Activated CD4-positive, alpha-beta memory T cell treated with anti-CD3 and anti-CD28 coated beads for 36 hours (primary cell): Measurements from ENCODE around the gene SLC66A2. TPM values are rescaled to one million over a fixed set of nuclear protein-coding genes. Genes with fewer than 3 reads are reported as not detected.

Experiments used
- CTCF ChIA-PET: fragments of 350-600 bp; sonication (Branson Sonifier 250); formaldehyde crosslinking; loops from one replicate; lab custom pipeline; 2021; ENCODE audit warnings: antibody characterized with exemption, inconsistent platforms; lab: Charles Lee
- POLR2A ChIA-PET: fragments of 350-600 bp; sonication (Branson Sonifier 250); formaldehyde crosslinking; loops from one replicate; lab custom pipeline; 2021; ENCODE audit warnings: antibody characterized with exemption; lab: Charles Lee
- DNase-seq: peaks from one replicate; pipeline ENCODE4 v3.0.0-alpha.2; 2020
- H3K27ac Mint-ChIP-seq: one replicate; pipeline ENCODE4 v1.8.0; 2021; ENCODE audit warnings: mixed read lengths
- H3K27me3 Mint-ChIP-seq: one replicate; pipeline ENCODE4 v1.8.0; 2021; ENCODE audit warnings: mixed read lengths
- H3K36me3 Mint-ChIP-seq: one replicate; pipeline ENCODE4 v1.8.0; 2021; ENCODE audit warnings: mixed read lengths
- H3K4me1 Mint-ChIP-seq: one replicate; pipeline ENCODE4 v1.8.0; 2021; ENCODE audit warnings: low read depth, mixed read lengths
- H3K4me3 Mint-ChIP-seq: one replicate; pipeline ENCODE4 v1.8.0; 2021; ENCODE audit warnings: mild to moderate bottlenecking, mixed read lengths
- H3K9me3 Mint-ChIP-seq: one replicate; pipeline ENCODE4 v1.8.0; 2021; ENCODE audit warnings: mixed read lengths
- intact Hi-C: fragments of 100-400 bp; cut with micrococcal nuclease; formaldehyde crosslinking; loops from one replicate; pipeline ENCODE4 v1.15.1; 2023
- total RNA-seq, 2 experiments: library from RNA; stranded (reverse); gene quantifications; one replicate each; pipeline ENCODE4 v1.2.3, GENCODE V29; 2021

SLC66A2 gene
- total RNA-seq, 2 experiments from 2014 or later = 27.2 to 29.5 TPM

DNA sequence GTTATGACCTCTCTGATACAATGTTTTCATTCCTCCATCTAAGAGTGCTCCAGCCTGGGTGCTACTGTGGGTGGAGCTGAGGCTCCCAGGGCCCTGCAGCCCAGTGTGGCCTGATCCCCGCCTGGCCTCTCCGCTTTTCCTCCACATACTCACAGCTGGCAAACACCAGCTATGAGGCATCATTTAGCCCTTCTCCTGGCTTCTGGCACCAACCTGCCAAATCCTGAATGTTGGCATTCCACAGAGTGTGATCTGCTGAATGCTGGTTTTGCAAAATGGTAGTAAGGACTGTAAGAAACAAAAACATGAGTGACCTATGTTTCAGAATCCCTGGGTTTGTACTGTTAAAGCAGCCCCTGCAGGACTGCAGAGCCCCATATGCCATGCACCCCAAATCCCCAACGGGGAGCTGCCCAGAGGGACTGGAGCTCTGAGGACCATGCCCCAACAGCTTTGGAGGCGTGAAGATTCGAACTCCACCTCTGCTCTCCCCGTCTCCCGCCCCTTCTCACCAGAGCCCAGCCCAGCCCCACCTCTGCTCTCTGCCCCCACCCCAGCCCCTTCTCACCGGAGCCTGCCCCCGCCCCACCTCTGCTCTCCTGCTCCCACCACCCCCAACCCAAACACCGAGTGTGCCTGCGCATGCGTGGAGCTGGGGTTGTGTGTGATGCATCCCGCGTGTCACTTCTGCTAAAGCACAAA is 4.2 kb downstream of the SLC66A2 start:
- CTCF ChIA-PET = no interaction called here

DNA sequence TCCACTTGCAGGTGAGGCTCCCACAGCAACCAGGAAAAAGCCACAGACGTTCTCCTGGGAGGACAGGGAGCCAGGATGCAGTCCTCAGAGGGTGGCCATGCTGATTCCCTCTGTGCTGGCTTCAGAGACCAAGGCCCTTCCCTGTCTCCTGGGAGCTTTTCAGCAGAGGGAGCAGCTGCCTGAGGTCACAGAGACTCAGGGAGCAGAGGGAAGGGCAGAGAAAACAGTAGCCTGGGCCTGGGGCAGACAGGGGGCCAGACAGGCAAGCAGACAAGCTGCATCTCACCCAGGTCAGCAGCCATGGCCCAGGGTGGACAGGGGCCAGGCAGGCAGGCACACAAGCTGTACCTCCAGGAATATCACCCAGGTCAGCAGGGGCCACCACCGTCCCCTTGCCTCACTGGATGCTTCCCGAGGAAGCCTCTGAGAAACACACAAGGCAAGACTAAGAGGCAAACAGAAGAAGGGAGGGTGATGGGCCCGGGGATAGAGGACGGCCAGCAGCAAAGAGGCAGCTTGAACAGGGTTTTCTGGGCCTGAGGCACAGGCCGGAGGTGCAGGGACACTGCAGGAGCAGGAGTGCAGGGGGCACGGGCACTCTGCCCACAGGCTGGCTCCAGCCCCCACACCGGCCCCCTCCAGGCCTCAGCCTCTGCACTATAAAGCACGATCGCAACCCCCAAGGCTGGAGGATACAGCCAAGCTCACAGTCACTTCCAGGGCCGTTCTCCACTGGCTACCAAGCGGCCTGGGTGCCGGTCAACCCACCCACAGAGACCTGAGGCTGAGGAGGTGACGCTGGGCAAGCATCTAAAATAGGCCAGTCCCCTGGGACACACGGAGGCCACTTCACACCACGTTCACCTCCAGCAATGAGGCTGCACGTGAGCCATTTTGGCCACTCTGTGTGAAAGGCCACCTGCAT is 6.1 kb downstream of the SLC66A2 start:
- ChIA-PET POLR2A (no interaction called here), CTCF (no interaction called here)
- Mint-ChIP-seq H3K9me3 (no peaks in the 10 kb centered on the region), H3K27me3 (no peaks in the 10 kb centered on the region), H3K36me3 (peaks cover 17% of the 10 kb centered on the region), H3K4me3 (no peak overlapping the region), H3K27ac (no peak overlapping the region), H3K4me1 (peaks cover 42% of the 10 kb centered on the region)
- DNase-seq = no peak
- intact Hi-C loops = no loop called here

More for the DNA sequence above, 4.2 kb downstream of the SLC66A2 start:
- no peak overlapping the region for H3K4me3 Mint-ChIP-seq
- no peaks in the 10 kb centered on the region for H3K27me3 Mint-ChIP-seq
- no peaks in the 10 kb centered on the region for H3K9me3 Mint-ChIP-seq
- H3K27ac Mint-ChIP-seq = no peak overlapping the region
- DNase-seq = no peak
- H3K4me1 Mint-ChIP-seq = peaks cover 44% of the 10 kb centered on the region
- intact Hi-C loops = no loop called here
- POLR2A ChIA-PET = no interaction called here
- peaks cover 9% of the 10 kb centered on the region for H3K36me3 Mint-ChIP-seq

DNA sequence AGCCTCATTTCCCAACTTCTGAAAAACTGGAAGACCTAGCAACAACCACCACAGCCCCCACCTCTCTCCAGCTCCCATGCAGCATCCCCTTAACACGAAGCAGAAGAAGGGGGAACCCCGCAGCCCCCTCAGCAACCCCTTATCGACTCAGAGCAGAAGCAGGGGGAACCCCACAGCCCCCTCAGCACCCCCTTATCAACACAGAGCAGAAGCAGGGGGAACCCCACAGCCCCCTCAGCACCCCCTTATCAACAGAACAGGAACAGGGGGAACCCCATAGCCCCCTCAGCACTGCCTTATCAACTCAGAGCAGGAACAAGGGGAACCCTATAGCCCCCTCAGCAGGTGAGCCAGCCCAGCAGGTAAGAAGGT is 6.7 kb downstream of the SLC66A2 start:
- Mint-ChIP-seq H3K4me1 (peaks cover 39% of the 10 kb centered on the region), H3K27me3 (no peaks in the 10 kb centered on the region), H3K36me3 (peaks cover 22% of the 10 kb centered on the region), H3K9me3 (no peaks in the 10 kb centered on the region), H3K4me3 (no peak overlapping the region), H3K27ac (no peak overlapping the region)
- CTCF ChIA-PET = no interaction called here
- POLR2A ChIA-PET = no interaction called here
- DNase-seq = no peak
- intact Hi-C loops = no loop called here

DNA sequence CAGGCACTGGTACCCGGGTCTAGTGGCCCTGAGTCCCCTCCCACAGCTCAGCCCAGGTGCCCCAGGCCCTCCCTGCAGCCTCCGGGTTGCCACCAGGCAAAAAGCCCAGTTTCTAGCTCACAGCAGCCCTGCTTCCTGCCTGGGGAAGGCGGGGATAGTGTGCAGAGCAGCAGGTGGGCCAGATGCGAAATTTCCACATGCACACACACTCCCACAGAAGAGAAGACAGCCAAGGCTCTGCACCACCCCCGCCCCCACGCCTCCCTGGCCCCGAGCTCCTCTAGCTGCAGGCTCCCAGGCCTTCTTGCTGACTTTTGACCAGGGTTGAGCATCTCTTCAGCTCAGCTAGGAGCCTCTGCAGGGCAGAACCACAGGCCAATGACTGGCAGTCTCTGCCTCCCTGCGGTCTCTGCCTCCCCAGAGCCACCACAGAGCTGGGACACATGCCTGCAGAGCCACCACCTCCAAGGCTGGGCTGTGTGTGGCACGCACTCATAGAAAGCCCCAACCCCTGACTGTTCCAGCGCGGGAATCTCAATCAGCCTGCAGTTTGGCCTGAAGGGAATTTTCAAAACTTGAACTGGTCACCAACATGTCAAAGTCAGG is 7.2 kb downstream of the SLC66A2 start:
- no peaks in the 10 kb centered on the region for H3K9me3 Mint-ChIP-seq
- H3K36me3 Mint-ChIP-seq = peaks cover 25% of the 10 kb centered on the region
- H3K4me3 Mint-ChIP-seq = no peak overlapping the region
- peak; percentile 54 for DNase-seq
- intact Hi-C loops = no loop called here
- POLR2A ChIA-PET = interaction anchor here (0.8 kb wide), 1 partner anchor 48 kb away, joined by 3 read pairs; no protein-coding TSS in a partner anchor
- H3K27ac Mint-ChIP-seq = no peak overlapping the region
- H3K4me1 Mint-ChIP-seq = peaks cover 35% of the 10 kb centered on the region
- no peaks in the 10 kb centered on the region for H3K27me3 Mint-ChIP-seq
- CTCF ChIA-PET = no interaction called here

DNA sequence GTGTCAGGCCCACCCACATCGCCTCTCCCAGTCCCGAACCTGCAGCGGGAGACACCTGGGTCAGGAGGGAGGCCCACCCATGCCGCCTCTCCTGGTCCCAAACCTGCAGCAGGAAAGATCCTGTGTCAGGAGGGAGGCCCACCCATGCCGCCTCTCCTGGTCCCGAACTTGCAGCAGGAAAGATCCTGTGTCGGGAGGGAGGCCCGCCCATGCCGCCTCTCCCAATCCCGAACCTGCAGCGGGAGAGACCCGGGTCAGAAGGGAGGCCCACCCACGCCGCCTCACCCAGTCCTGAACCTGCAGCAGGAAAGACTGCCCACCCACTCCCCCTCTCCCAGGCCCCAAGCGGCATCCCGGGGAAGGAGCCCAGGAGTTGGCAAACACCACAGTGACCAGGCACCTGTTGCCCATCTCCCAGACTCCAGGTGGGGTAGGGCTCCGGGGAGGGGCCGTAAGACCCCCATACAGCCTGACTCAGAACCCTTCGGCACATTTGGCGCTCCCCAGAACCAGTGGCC is 7.8 kb downstream of the SLC66A2 start:
- intact Hi-C loops = no loop called here
- Mint-ChIP-seq H3K4me3 (no peak overlapping the region), H3K27ac (no peak overlapping the region), H3K27me3 (no peaks in the 10 kb centered on the region), H3K36me3 (peaks cover 25% of the 10 kb centered on the region), H3K4me1 (peaks cover 29% of the 10 kb centered on the region), H3K9me3 (no peaks in the 10 kb centered on the region)
- no peak for DNase-seq
- CTCF ChIA-PET = no interaction called here
- POLR2A ChIA-PET = interaction anchor here (0.8 kb wide), 1 partner anchor 49 kb away, joined by 3 read pairs; no protein-coding TSS in a partner anchor

DNA sequence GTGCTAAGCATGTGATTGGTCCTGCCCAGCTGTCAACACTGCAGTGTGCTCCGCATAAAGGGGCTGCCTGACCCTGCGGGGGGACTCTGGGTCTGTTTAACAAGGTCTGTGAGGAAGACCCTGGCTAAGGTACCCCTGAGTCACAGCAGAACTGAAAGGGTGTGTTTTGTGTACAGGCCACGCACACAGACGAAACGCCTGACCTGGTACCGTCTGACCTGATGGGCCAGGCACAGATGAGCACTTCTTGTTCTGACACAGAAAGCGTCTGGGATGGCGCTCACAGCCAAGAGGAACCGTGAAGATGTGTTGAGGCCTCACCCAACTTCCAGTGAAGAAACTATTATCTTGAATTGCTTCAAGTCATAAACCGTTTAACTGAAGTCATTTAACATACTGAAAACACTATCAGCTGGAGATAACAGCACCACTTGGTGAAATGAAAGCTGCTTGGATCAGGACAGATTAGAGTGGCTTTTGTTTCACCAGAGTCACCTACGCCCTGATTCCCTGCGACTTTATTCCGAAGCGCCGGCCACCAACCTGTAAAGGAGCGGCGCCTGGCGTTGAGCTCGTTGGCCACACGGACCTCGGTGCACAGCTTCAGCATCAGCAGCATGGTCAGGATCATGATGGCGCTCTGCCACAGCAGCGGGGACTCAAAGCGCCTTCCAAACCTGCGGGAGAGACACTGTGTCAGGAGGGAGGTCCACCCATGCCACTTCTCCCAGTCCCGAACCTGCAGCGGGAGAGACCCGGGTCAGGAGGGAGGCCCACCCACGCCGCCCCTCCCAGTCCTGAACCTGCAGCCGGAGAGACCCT is 8.5 kb downstream of the SLC66A2 start:
- ChIA-PET POLR2A (interaction anchor here (1.1 kb wide), 1 partner anchor 9 kb away, joined by 3 read pairs; the partner anchor contains the start of gene SLC66A2), CTCF (no interaction called here)

DNA sequence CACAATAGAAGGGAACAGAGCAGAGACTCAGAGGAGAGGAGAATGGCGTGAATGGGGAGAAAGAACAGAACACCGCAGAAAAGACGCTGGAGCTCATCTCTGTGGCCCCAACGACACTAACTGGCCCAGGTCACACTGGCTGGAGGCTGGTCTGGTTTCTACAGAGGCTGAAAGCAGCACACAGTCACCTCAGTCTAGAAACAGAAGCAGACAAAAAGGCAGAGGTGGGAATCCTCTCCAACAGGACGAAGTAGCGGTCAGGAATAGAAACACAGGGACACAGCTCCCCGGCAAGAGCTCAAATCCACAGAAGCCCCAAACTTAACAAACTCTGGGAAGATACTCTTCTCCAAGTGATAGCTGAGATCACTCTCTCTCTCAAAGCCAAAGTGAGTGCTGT is 9.2 kb downstream of the SLC66A2 start:
- DNase-seq = no peak
- CTCF ChIA-PET = no interaction called here
- H3K9me3 Mint-ChIP-seq = peaks cover 10% of the 10 kb centered on the region
- H3K36me3 Mint-ChIP-seq = peaks cover 34% of the 10 kb centered on the region
- no peaks in the 10 kb centered on the region for H3K27me3 Mint-ChIP-seq
- H3K27ac Mint-ChIP-seq = no peak overlapping the region
- peaks cover 26% of the 10 kb centered on the region for H3K4me1 Mint-ChIP-seq
- H3K4me3 Mint-ChIP-seq = no peak overlapping the region
- POLR2A ChIA-PET = interaction anchor here (1.1 kb wide), 1 partner anchor 10 kb away, joined by 3 read pairs; the partner anchor contains the start of gene SLC66A2
- intact Hi-C loops = no loop called here

More for the DNA sequence above, 8.5 kb downstream of the SLC66A2 start:
- DNase-seq = no peak
- no peaks in the 10 kb centered on the region for H3K27me3 Mint-ChIP-seq
- H3K4me3 Mint-ChIP-seq = no peak overlapping the region
- no peak overlapping the region for H3K27ac Mint-ChIP-seq
- H3K9me3 Mint-ChIP-seq = peaks cover 4% of the 10 kb centered on the region
- intact Hi-C loops = no loop called here
- peaks cover 26% of the 10 kb centered on the region for H3K4me1 Mint-ChIP-seq
- H3K36me3 Mint-ChIP-seq = peaks cover 27% of the 10 kb centered on the region

DNA sequence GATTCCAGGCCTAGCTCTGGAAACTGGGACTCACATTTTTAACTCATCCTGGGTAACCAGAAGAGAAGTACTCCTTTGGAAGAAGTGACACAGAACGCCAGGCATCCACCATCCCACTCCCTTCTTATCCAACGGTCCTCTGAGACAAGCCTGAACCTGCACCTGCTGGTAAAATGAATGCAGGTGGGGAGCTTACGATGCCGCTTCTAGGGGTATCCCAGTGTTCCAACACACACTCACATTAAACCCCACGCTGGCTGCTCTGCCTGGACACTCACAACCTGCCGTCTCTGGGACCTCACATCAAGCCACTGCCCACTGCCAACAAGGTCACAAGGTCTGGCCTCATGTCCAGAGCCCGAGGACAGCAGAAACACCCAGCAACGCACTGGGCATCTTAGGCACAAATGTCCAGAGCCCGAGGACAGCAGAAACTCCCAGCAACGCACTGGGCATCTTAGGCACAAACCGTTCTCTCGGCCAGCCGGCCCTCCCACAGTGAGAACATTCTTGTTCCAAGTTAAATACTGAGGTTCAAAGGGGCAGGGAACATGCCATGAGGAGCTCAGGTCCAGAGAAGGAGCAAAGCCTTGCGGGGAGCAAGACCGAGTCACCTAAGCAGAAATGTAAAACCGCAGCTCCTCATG is 9.9 kb downstream of the SLC66A2 start:
- Mint-ChIP-seq H3K4me1 (peaks cover 26% of the 10 kb centered on the region), H3K27ac (no peak overlapping the region), H3K27me3 (no peaks in the 10 kb centered on the region), H3K9me3 (peaks cover 16% of the 10 kb centered on the region), H3K36me3 (peaks cover 40% of the 10 kb centered on the region), H3K4me3 (no peak overlapping the region)
- intact Hi-C loops = no loop called here
- no peak for DNase-seq
- POLR2A ChIA-PET = interaction anchor here (1.1 kb wide), 1 partner anchor 10 kb away, joined by 3 read pairs; the partner anchor contains the start of gene SLC66A2
- CTCF ChIA-PET = no interaction called here

DNA sequence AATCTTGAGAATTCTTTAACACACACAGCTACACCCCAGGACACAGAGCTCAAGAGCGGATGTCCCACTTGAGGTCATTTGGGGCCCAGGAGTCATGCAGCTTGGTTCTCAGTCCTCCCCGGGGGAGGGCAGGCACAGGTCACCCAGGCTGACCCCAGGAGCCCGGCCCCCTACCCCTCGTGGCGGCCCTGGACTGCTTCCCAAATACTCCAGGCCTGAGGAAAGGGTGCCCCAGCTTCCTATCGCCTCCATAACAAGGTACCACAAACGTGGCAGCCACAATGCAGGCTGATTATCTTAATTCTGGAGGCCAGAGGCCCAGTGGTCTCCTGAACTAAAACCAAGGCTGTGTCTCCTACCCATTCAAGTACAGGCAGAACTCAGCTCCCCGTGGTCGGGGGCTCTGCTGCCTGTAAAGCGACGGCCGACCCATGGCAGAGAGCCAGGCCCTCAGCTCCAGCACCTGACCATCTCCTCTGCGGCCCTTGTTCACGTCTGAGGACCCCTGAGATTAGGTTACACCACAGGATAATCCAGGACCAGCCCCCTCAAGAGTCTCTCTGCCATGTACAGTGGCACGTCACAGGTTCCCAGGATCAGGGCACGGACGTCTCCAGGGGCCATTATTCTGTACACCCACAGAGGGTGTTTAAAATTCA is 10.5 kb downstream of the SLC66A2 start:
- intact Hi-C loops = no loop called here
- ChIA-PET POLR2A (no interaction called here), CTCF (no interaction called here)
- Mint-ChIP-seq H3K36me3 (peaks cover 47% of the 10 kb centered on the region), H3K27ac (no peak overlapping the region), H3K27me3 (no peaks in the 10 kb centered on the region), H3K4me1 (peaks cover 20% of the 10 kb centered on the region), H3K4me3 (no peak overlapping the region), H3K9me3 (peaks cover 21% of the 10 kb centered on the region)
- no peak for DNase-seq

DNA sequence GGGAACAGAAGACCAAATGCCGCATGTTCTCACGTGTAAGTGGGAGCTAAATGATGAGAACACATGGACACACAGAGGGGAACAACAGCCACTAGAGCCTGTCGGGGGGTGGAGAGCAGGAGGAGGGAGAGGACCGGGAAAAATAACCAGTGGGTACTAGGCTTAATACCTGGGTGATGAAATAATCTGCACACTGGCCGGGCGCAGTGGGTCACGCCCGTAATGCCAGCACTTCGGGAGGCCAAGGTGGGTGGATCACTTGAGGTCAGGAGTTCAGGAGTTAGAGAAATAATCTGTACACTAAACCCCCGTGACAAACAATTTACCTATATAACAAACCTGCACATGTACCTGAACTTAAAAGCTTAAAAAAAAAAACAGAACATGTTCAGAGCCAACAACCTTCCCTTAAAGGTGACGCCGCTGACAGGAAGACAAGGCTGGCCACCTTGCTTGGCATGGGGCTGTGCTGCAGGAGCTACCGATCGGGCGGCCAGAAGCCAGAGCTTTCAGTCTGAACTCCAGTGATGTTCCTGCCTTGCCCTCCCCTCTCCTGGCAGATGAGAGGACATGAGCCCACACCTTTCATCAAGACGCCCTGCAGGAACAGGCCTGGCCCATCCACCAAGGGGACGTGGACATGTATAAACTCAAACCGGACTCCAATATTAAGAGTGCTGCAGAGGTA is 11.2 kb downstream of the SLC66A2 start:
- H3K4me3 Mint-ChIP-seq = no peak overlapping the region
- H3K27me3 Mint-ChIP-seq = no peaks in the 10 kb centered on the region
- peaks cover 54% of the 10 kb centered on the region for H3K36me3 Mint-ChIP-seq
- CTCF ChIA-PET = no interaction called here
- H3K9me3 Mint-ChIP-seq = peaks cover 28% of the 10 kb centered on the region
- POLR2A ChIA-PET = no interaction called here
- H3K4me1 Mint-ChIP-seq = peaks cover 16% of the 10 kb centered on the region
- no peak for DNase-seq
- intact Hi-C loops = no loop called here
- H3K27ac Mint-ChIP-seq = no peak overlapping the region
